Progenitor cell of endocrine pancreas (in vitro differentiated cells): ENCODE data around the gene BABAM1. TPM values are rescaled to one million over a fixed set of nuclear protein-coding genes. Genes with fewer than 3 reads are reported as not detected.

ENCODE experiments used
- DNase-seq: peaks from one replicate; pipeline ENCODE4 v3.0.0; 2021; ENCODE audit warnings: low spot score; ENCODE audit not compliant: unreplicated experiment
- H3K27ac Mint-ChIP-seq: 2 replicates; pipeline ENCODE4 v1.8.0; 2021; ENCODE audit warnings: mild to moderate bottlenecking, moderate library complexity, mixed read lengths
- H3K27me3 Mint-ChIP-seq: 2 replicates; pipeline ENCODE4 v1.8.0; 2021; ENCODE audit warnings: mixed read lengths
- H3K36me3 Mint-ChIP-seq: 2 replicates; pipeline ENCODE4 v1.8.0; 2022; ENCODE audit warnings: mixed read lengths; ENCODE audit not compliant: insufficient read depth
- H3K4me1 Mint-ChIP-seq: 2 replicates; pipeline ENCODE4 v1.8.0; 2021; ENCODE audit warnings: low read depth, mixed read lengths
- H3K4me3 Mint-ChIP-seq: 2 replicates; pipeline ENCODE4 v1.8.0; 2021; ENCODE audit warnings: low read depth, mild to moderate bottlenecking, moderate library complexity, mixed read lengths
- H3K9me3 Mint-ChIP-seq: 2 replicates; pipeline ENCODE4 v1.8.0; 2021; ENCODE audit warnings: low read depth, mixed read lengths
- total RNA-seq: library from RNA; stranded (reverse); gene quantifications from 2 replicates; pipeline ENCODE4 v1.2.1, GENCODE V29; 2021
- TF ChIP-seq, protein P1 (sequence below): fragments of 200-600 bp; sonication (generic); IDR thresholded peaks from one replicate; pipeline ENCODE4 v1.5.0; 2021; ENCODE audit warnings: antibody characterized with exemption, mild to moderate bottlenecking; ENCODE audit not compliant: unreplicated experiment

Gene BABAM1
- total RNA-seq, 1 donor from 2014 or later = 113 TPM

GRCh38 chr19:17305216-17305516, 37.9 kb downstream of the BABAM1 start:
- peak overlapping the region; percentile 88 for H3K4me3 Mint-ChIP-seq
- peak overlapping the region; percentile 91 for H3K27ac Mint-ChIP-seq
- no peaks in the 10 kb centered on the region for H3K27me3 Mint-ChIP-seq
- H3K9me3 Mint-ChIP-seq = no peaks in the 10 kb centered on the region
- H3K36me3 Mint-ChIP-seq = no peaks in the 10 kb centered on the region
- no peak for DNase-seq
- TF ChIP-seq, protein P1, sequence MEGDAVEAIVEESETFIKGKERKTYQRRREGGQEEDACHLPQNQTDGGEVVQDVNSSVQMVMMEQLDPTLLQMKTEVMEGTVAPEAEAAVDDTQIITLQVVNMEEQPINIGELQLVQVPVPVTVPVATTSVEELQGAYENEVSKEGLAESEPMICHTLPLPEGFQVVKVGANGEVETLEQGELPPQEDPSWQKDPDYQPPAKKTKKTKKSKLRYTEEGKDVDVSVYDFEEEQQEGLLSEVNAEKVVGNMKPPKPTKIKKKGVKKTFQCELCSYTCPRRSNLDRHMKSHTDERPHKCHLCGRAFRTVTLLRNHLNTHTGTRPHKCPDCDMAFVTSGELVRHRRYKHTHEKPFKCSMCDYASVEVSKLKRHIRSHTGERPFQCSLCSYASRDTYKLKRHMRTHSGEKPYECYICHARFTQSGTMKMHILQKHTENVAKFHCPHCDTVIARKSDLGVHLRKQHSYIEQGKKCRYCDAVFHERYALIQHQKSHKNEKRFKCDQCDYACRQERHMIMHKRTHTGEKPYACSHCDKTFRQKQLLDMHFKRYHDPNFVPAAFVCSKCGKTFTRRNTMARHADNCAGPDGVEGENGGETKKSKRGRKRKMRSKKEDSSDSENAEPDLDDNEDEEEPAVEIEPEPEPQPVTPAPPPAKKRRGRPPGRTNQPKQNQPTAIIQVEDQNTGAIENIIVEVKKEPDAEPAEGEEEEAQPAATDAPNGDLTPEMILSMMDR = no peak
- H3K4me1 Mint-ChIP-seq = peaks cover 22% of the 10 kb centered on the region

GRCh38 chr19:17305517-17306284, 38.5 kb downstream of the BABAM1 start, which contains the start of gene MRPL34:
MRPL34 (plus strand) TSS chr19:17305872; CDS start chr19:17305893, 21 bp downstream.
- peak; percentile 96 for DNase-seq

DNA sequence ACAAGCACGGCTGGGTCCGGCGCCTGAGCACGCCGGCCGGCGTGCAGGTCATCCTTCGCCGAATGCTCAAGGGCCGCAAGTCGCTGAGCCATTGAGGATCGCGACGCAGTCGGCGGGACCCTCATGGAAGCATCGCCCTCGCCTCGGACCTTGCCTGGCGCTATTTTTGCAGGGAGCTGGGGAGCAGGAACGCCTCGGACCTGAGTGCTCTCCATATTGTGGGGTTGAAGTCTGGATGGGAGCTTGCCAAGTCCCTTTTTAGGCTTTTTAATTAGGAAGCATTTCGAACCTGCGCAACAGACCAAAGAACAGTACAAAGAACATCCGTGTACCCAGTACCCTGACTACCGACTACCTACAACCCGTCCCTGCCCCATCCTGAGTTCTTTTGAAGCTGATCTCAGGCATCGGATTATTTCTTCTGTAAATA, 39.1 kb downstream of the BABAM1 start:
- Mint-ChIP-seq H3K4me3 (peak overlapping the region; percentile 88), H3K27me3 (no peaks in the 10 kb centered on the region), H3K4me1 (peaks cover 27% of the 10 kb centered on the region), H3K36me3 (no peaks in the 10 kb centered on the region), H3K9me3 (no peaks in the 10 kb centered on the region), H3K27ac (peak overlapping the region; percentile 91)
- TF ChIP-seq, protein P1 = no peak
- no peak for DNase-seq

More at GRCh38 chr19:17305517-17306284, 38.5 kb downstream of the BABAM1 start, which contains the start of gene MRPL34:
- H3K36me3 Mint-ChIP-seq = no peaks in the 10 kb centered on the region
- H3K27ac Mint-ChIP-seq = peak within 1 kb of the TSS; percentile 91
- no peaks in the 10 kb centered on the region for H3K27me3 Mint-ChIP-seq
- H3K4me3 Mint-ChIP-seq = peak within 1 kb of the TSS; percentile 88
- peaks cover 25% of the 10 kb centered on the region for H3K4me1 Mint-ChIP-seq
- TF ChIP-seq, protein P1 = peak; percentile 77
- no peaks in the 10 kb centered on the region for H3K9me3 Mint-ChIP-seq

GRCh38 chr19:17307876-17308377, 40.7 kb downstream of the BABAM1 start:
- TF ChIP-seq, protein P1 = no peak
- H3K27ac Mint-ChIP-seq = peak overlapping the region; percentile 5

GRCh38 chr19:17309198-17309964, 42.1 kb downstream of the BABAM1 start, which contains the start of gene DDA1:
DDA1 (plus strand) TSS chr19:17309563; CDS start chr19:17309655, 92 bp downstream.
- Mint-ChIP-seq H3K4me1 (peaks cover 23% of the 10 kb centered on the region), H3K36me3 (peaks cover 4% of the 10 kb centered on the region), H3K27ac (peak within 1 kb of the TSS; percentile 93), H3K4me3 (peak within 1 kb of the TSS; percentile 95), H3K9me3 (no peaks in the 10 kb centered on the region), H3K27me3 (no peaks in the 10 kb centered on the region)
- TF ChIP-seq, protein P1 = no peak
- DNase-seq = peak; percentile 97

More at GRCh38 chr19:17307876-17308377, 40.7 kb downstream of the BABAM1 start:
- H3K4me3 Mint-ChIP-seq = peak overlapping the region; percentile 88
- no peaks in the 10 kb centered on the region for H3K27me3 Mint-ChIP-seq
- peaks cover 24% of the 10 kb centered on the region for H3K4me1 Mint-ChIP-seq
- no peaks in the 10 kb centered on the region for H3K36me3 Mint-ChIP-seq
- no peaks in the 10 kb centered on the region for H3K9me3 Mint-ChIP-seq
- no peak for DNase-seq
